Spleen (tissue), 11 donors: Measurements from ENCODE around the gene GBE1. TPM values are rescaled to one million over a fixed set of nuclear protein-coding genes. Genes with fewer than 3 reads are reported as not detected.

ENCODE experiments used
- DNase-seq: peaks from one replicate; pipeline ENCODE4 v3.0.0-alpha.2; 2020
- H3K27ac ChIP-seq, 8 donors: fragments of 200-600 bp; sonication (generic) in 7 of 8; 1 replicate in 4 of 8; 2 replicates in 4 of 8; pipeline versions ENCODE4 v1.5.0 to v1.8.0; 2016 to 2021; ENCODE audit warnings: inconsistent platforms in 4 of 8, mild to moderate bottlenecking in 4 of 8, moderate library complexity in 1 of 8
- H3K27me3 ChIP-seq, 7 donors: fragments of 200-600 bp; sonication (generic) in 6 of 7; replicated peaks in 1 of 7; 1 replicate in 4 of 7; 2 replicates in 3 of 7; pipeline versions ENCODE4 v1.5.0 to v1.8.0; 2016 to 2021; ENCODE audit warnings: inconsistent platforms in 3 of 7, mild to moderate bottlenecking in 1 of 7
- H3K36me3 ChIP-seq, 6 donors: fragments of 200-600 bp; sonication (generic) in 5 of 6; 1 replicate in 4 of 6; 2 replicates in 2 of 6; pipeline versions ENCODE4 v1.5.0 to v1.8.0; 2016 to 2021; ENCODE audit warnings: inconsistent platforms in 2 of 6
- H3K4me1 ChIP-seq, 6 donors: fragments of 200-600 bp; sonication (generic) in 5 of 6; 1 replicate in 3 of 6; 2 replicates in 3 of 6; pipeline versions ENCODE4 v1.5.0 to v1.8.0; 2016 to 2021; ENCODE audit warnings: inconsistent platforms in 3 of 6
- H3K4me3 ChIP-seq, 8 donors: fragments of 200-600 bp; sonication (generic) in 7 of 8; 1 replicate in 4 of 8; 2 replicates in 4 of 8; pipeline versions ENCODE4 v1.5.0 to v1.8.0; 2016 to 2021; ENCODE audit warnings: inconsistent platforms in 4 of 8, mild to moderate bottlenecking in 4 of 8, moderate library complexity in 2 of 8
- H3K9me3 ChIP-seq, 8 donors: fragments of 200-600 bp; sonication (generic) in 7 of 8; 1 replicate in 4 of 8; 2 replicates in 4 of 8; pipeline versions ENCODE4 v1.5.0 to v1.8.0; 2016 to 2021; ENCODE audit warnings: inconsistent platforms in 4 of 8
- POLR2A ChIP-seq, 3 donors: fragments of 450-650 bp; IDR thresholded peaks; one replicate each; pipeline ENCODE4 v1.5.1; 2017; ENCODE audit warnings: antibody characterized with exemption in 3 of 3, mild to moderate bottlenecking in 1 of 3
- POLR2AphosphoS5 ChIP-seq, 3 donors: sonication (generic); formaldehyde crosslinking; IDR thresholded peaks; one replicate each; pipeline ENCODE4 v1.5.1; 2017; ENCODE audit warnings: antibody characterized with exemption in 3 of 3
- WGBS, 5 donors: extraction: QIAGEN DNeasy Blood & Tissue Kit in 3 of 5; methylation state at CpG; one replicate each; pipeline versions ENCODE4 v1.1.5 to v1.1.7; 2013 to 2018; 5-methylcytosine and 5-hydroxymethylcytosine counted together
- intact Hi-C: fragments of 100-400 bp; cut with DNase I; formaldehyde crosslinking; loops from one replicate; pipeline ENCODE4 v1.15.0; 2023; ENCODE audit warnings: low total_unique reads
- polyA plus RNA-seq, 3 donors: library from polyadenylated mRNA; stranded (reverse); fragments of 200-250 nt; gene quantifications; one replicate each; pipeline ENCODE4 v1.2.1, GENCODE V29; 2013
- total RNA-seq, 7 donors: library from RNA; depleted of rRNA in 3 of 7; stranded (reverse); fragments of >200 nt in 3 of 7; fragmentation: NEBNext Ultra II Directional in 4 of 7; extraction: Animal tissue kit (Norgen Biotek cat#: 25700) in 4 of 7; gene quantifications; one replicate each; pipeline versions ENCODE4 v1.1.0 to v1.2.1, GENCODE V29; 2016 to 2021
- TF ChIP-seq, protein P1 (sequence below), 11 experiments: fragments of 200-600 bp in 7 of 11; fragments of 450-650 bp in 4 of 11; sonication (generic) in 4 of 11; IDR thresholded peaks in 8 of 11; conservative IDR thresholded peaks in 3 of 11; 1 replicate in 7 of 11; 2 replicates in 4 of 11; pipeline versions ENCODE4 v1.4.0 to v1.8.0; 2016 to 2021; ENCODE audit warnings: antibody characterized with exemption in 11 of 11, inconsistent platforms in 4 of 11, mild to moderate bottlenecking in 1 of 11
- donor health status: healthy with polysubstance abuse.
- donor health status: DM: no; HTN: no; CAD: no; lungs with moderate emphysema.
- donor health status: DM: no; HTN: no; CAD: no.
- donor health status: Bipolar disorder and iron deficiency.
- donor health status: healthy.
- donor health status: DM: no; HTN: no; CAD: no.
- donor health status: DM: yes; HTN: yes; CAD: no.

GBE1 gene
- total and polyA plus RNA-seq, 10 donors = 5.0 to 34.3 (median 21.5) TPM

DNA sequence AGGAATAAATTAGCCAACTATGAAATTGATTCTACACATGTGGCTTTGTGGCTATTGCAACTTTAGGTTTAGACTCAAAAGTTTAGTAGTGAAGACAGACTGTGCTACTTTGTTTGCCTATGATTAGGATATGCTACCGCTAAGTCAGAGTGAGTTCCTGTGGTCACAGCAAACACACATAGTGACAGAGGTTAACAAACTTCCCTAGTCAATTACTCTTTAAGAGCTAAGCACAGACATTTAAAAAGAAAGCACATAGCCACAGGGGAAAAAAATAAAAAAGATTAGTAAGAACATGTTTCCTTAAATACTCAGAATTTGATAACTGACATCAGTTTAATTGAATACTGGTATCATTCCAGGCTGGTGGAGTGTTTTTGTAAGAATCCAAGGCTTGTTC lies 207.1 kb downstream of the GBE1 start:
- Histone ChIP-seq H3K4me1 (peaks cover 0 to 17% (median 9%) of the 10 kb centered on the region in 6 donors), H3K27ac (peak overlapping the region in 5 of 8 donors; percentile 17 to 50 (median 30))
- intact Hi-C loops = no loop called here

DNA sequence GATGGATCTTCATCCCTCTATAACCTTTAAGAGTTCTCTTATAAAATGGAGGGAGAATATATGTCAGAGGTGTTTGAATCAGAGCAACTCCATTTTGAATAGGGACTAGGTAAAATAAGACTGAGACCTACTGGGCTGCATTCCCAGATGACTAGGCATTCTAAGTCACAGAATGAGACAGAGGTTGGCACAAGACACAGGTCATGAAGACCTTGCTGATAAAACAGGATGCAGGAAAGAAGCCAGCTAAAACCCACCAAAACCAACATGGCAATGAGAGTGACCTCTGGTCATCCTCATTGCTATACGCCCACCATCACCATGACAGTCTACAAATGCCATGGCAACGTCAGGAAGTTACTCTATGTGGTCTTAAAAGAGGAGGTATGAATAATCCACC lies 211.0 kb downstream of the GBE1 start:
- H3K9me3 ChIP-seq = peaks cover 0 to 33% (median 10%) of the 10 kb centered on the region in 8 donors
- DNase-seq = no peak
- no peak overlapping the region for H3K27ac ChIP-seq
- intact Hi-C loops = no loop called here
- 75 to 92% (median 80%) methylated on average over 2 of the region's 2 CpGs for WGBS, 5 donors
- peaks cover 0 to 23% (median 0%) of the 10 kb centered on the region in 6 donors for H3K36me3 ChIP-seq
- H3K27me3 ChIP-seq = no peaks in the 10 kb centered on the region
- H3K4me3 ChIP-seq = no peak overlapping the region
- TF ChIP-seq, protein P1, sequence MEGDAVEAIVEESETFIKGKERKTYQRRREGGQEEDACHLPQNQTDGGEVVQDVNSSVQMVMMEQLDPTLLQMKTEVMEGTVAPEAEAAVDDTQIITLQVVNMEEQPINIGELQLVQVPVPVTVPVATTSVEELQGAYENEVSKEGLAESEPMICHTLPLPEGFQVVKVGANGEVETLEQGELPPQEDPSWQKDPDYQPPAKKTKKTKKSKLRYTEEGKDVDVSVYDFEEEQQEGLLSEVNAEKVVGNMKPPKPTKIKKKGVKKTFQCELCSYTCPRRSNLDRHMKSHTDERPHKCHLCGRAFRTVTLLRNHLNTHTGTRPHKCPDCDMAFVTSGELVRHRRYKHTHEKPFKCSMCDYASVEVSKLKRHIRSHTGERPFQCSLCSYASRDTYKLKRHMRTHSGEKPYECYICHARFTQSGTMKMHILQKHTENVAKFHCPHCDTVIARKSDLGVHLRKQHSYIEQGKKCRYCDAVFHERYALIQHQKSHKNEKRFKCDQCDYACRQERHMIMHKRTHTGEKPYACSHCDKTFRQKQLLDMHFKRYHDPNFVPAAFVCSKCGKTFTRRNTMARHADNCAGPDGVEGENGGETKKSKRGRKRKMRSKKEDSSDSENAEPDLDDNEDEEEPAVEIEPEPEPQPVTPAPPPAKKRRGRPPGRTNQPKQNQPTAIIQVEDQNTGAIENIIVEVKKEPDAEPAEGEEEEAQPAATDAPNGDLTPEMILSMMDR (IDR thresholded peaks at IDR 0.05 in 8 of 11, conservative IDR thresholded peaks at IDR 0.05 in 3 of 11) = no peak
- TF ChIP-seq POLR2AphosphoS5 (IDR thresholded peaks at IDR 0.05) (no peak), POLR2A (IDR thresholded peaks at IDR 0.05) (no peak)
- peaks cover 0 to 15% (median 8%) of the 10 kb centered on the region in 6 donors for H3K4me1 ChIP-seq

More for the DNA sequence above, 207.1 kb downstream of the GBE1 start:
- TF ChIP-seq POLR2AphosphoS5 (IDR thresholded peaks at IDR 0.05) = no peak
- TF ChIP-seq, protein P1 (IDR thresholded peaks at IDR 0.05 in 8 of 11, conservative IDR thresholded peaks at IDR 0.05 in 3 of 11) = no peak
- TF ChIP-seq POLR2A (IDR thresholded peaks at IDR 0.05) = no peak
- DNase-seq = no peak
- Histone ChIP-seq H3K27me3 (no peaks in the 10 kb centered on the region), H3K9me3 (peaks cover 0 to 15% (median 1%) of the 10 kb centered on the region in 8 donors), H3K4me3 (no peak overlapping the region), H3K36me3 (no peaks in the 10 kb centered on the region)
- 24 to 40% (median 30%) methylated on average over 1 of the region's 1 CpG for WGBS, 5 donors

DNA sequence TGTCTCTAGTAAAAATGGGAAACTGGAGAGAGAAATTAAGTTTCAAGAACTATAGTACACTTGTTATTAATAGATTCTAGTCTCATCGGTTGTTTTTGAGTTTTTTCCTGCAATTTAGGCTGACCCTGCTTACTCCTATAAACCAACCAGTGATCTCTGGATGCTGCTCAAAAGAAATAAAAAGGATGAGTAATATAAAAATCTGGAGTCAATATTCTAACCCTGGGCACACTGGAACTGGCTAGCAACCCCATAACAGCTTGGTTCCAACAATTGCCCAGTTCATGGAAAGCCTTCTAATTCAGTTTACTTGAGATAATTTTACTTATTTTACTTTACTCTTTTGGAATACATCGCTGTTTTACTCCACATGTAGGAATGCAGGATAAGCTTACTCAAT lies 211.6 kb downstream of the GBE1 start:
- peaks cover 0 to 10% (median 4%) of the 10 kb centered on the region in 6 donors for H3K4me1 ChIP-seq
- WGBS, 5 donors = 91 to 97% (median 96%) methylated on average over 2 of the region's 2 CpGs
- H3K27ac ChIP-seq = no peak overlapping the region
- TF ChIP-seq POLR2AphosphoS5 (IDR thresholded peaks at IDR 0.05) (no peak), POLR2A (IDR thresholded peaks at IDR 0.05) (no peak)
- TF ChIP-seq, protein P1 (IDR thresholded peaks at IDR 0.05 in 8 of 11, conservative IDR thresholded peaks at IDR 0.05 in 3 of 11) = no peak
- H3K27me3 ChIP-seq = no peaks in the 10 kb centered on the region
- no peak overlapping the region for H3K4me3 ChIP-seq
- intact Hi-C loops = no loop called here
- DNase-seq = no peak
- peaks cover 0 to 23% (median 0%) of the 10 kb centered on the region in 6 donors for H3K36me3 ChIP-seq
- peaks cover 0 to 33% (median 10%) of the 10 kb centered on the region in 8 donors for H3K9me3 ChIP-seq

DNA sequence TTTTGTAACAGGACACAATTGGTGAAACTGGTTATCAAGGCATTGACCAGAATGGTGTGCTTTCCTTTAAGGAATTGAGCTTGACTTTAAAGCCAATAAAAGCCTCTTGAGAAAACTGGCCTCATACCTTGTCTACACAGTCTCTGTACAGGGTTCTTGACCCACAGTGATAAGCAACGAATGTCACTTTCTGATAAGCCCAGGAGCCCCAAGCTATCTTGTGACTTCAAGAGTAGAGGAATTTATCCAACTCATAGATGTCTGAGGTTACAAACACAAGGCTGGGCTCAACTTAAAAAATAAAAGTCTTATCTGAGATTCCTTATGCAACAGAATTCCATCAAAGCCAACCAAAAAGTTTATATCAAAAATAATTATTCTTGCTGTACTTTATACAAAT lies 212.1 kb downstream of the GBE1 start:
- intact Hi-C loops = no loop called here

More for the DNA sequence above, 212.1 kb downstream of the GBE1 start:
- Histone ChIP-seq H3K4me1 (peaks cover 0 to 6% (median under 1%) of the 10 kb centered on the region in 6 donors), H3K9me3 (peaks cover 0 to 33% (median 10%) of the 10 kb centered on the region in 8 donors), H3K4me3 (no peak overlapping the region), H3K27me3 (no peaks in the 10 kb centered on the region), H3K36me3 (peaks cover 0 to 23% (median 0%) of the 10 kb centered on the region in 6 donors), H3K27ac (no peak overlapping the region)
- WGBS, 5 donors = 77 to 93% (median 88%) methylated on average over 1 of the region's 1 CpG
- DNase-seq = no peak
- TF ChIP-seq, protein P1 (IDR thresholded peaks at IDR 0.05 in 8 of 11, conservative IDR thresholded peaks at IDR 0.05 in 3 of 11) = no peak
- no peak for TF ChIP-seq POLR2AphosphoS5 (IDR thresholded peaks at IDR 0.05)
- no peak for TF ChIP-seq POLR2A (IDR thresholded peaks at IDR 0.05)
